NCI-H2227 treated with DMSO at 0.1 percent for 48 hours (cell line): Measurements from ENCODE around the gene MELTF.

Source experiments
- DNase-seq: peaks from one replicate; lab custom pipeline; 2025; lab: John Stamatoyannopoulos, UW

The MELTF gene

GRCh38 chr3:197026481-197026866, 3.1 kb downstream of the MELTF start:
- DNase-seq = no peak

- no peak for DNase-seq
Measured at GRCh38 chr3:197025736-197026480, 3.7 kb downstream of the MELTF start.

- DNase-seq = no peak
Measured at GRCh38 chr3:197024881-197025735, 4.5 kb downstream of the MELTF start.

GRCh38 chr3:197023998-197024651, 5.5 kb downstream of the MELTF start:
- DNase-seq = no peak

- DNase-seq = no peak
Measured at GRCh38 chr3:197023241-197023997, 6.2 kb downstream of the MELTF start.

- no peak for DNase-seq
Measured at GRCh38 chr3:197022405-197023231, 7.0 kb downstream of the MELTF start.

- no peak for DNase-seq
Measured at GRCh38 chr3:197021729-197022404, 7.8 kb downstream of the MELTF start.

GRCh38 chr3:197021231-197021630, 8.4 kb downstream of the MELTF start:
- DNase-seq = no peak

- DNase-seq = no peak
Measured at GRCh38 chr3:197019535-197019934, 10.1 kb downstream of the MELTF start.

- no peak for DNase-seq
Measured at GRCh38 chr3:197019021-197019420, 10.6 kb downstream of the MELTF start.

GRCh38 chr3:197017003-197017402, 12.6 kb downstream of the MELTF start:
- no peak for DNase-seq

GRCh38 chr3:197015790-197016736, 13.6 kb downstream of the MELTF start:
- DNase-seq = no peak

- no peak for DNase-seq
Measured at GRCh38 chr3:197014942-197015575, 14.6 kb downstream of the MELTF start.

- no peak for DNase-seq
Measured at GRCh38 chr3:197014024-197014423, 15.6 kb downstream of the MELTF start.

- no peak for DNase-seq
Measured at GRCh38 chr3:197012540-197012883, 17.1 kb downstream of the MELTF start.

GRCh38 chr3:197011780-197012539, 17.7 kb downstream of the MELTF start:
- DNase-seq = no peak

GRCh38 chr3:197010556-197011351, 18.9 kb downstream of the MELTF start:
- no peak for DNase-seq
